ENCODE results near the gene DYNAP. TPM values are rescaled to one million over a fixed set of nuclear protein-coding genes. Genes with fewer than 3 reads are reported as not detected.

DYNAP gene
- not detected in 2 replicates for total RNA-seq

- H3K4me3 ChIP-seq (ENCODE audit: low read depth, low read length): no peak within 1 kb of the TSS
- TF ChIP-seq, protein P1, sequence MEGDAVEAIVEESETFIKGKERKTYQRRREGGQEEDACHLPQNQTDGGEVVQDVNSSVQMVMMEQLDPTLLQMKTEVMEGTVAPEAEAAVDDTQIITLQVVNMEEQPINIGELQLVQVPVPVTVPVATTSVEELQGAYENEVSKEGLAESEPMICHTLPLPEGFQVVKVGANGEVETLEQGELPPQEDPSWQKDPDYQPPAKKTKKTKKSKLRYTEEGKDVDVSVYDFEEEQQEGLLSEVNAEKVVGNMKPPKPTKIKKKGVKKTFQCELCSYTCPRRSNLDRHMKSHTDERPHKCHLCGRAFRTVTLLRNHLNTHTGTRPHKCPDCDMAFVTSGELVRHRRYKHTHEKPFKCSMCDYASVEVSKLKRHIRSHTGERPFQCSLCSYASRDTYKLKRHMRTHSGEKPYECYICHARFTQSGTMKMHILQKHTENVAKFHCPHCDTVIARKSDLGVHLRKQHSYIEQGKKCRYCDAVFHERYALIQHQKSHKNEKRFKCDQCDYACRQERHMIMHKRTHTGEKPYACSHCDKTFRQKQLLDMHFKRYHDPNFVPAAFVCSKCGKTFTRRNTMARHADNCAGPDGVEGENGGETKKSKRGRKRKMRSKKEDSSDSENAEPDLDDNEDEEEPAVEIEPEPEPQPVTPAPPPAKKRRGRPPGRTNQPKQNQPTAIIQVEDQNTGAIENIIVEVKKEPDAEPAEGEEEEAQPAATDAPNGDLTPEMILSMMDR (conservative IDR thresholded peaks at IDR 0.05; ENCODE audit: low read depth, low read length): no peak
- no peak for DNase-seq (ENCODE audit: low read depth)
Measured at GRCh38 chr18:54590945-54591344, at the start of gene DYNAP. TSS of gene DYNAP (plus strand) at chr18:54591245. CDS start at chr18:54591283, 38 bp downstream.

DNA sequence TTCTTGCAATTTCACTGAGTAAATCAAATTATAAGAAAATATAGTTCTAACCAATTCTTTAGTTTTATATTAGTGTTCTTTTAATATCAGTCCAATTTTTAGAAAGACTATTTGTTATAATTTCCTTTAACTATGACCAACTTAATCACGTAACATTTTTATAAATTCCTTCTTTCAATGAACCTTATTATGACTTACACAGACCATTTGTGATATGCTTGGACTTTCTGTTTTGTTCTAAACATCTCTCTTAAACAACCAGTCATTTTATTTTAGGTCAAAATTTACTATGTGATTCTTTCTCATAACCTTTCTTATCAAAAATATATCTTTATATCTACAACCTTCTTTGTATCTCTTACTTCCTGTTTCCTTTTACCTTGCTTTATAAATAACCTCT is 39.5 kb upstream of the DYNAP start:
- TF ChIP-seq, protein P1 (conservative IDR thresholded peaks at IDR 0.05; ENCODE audit: low read depth, low read length): no peak
- no peak for DNase-seq (ENCODE audit: low read depth)
- no peak overlapping the region for H3K4me3 ChIP-seq (ENCODE audit: low read depth, low read length)

DNA sequence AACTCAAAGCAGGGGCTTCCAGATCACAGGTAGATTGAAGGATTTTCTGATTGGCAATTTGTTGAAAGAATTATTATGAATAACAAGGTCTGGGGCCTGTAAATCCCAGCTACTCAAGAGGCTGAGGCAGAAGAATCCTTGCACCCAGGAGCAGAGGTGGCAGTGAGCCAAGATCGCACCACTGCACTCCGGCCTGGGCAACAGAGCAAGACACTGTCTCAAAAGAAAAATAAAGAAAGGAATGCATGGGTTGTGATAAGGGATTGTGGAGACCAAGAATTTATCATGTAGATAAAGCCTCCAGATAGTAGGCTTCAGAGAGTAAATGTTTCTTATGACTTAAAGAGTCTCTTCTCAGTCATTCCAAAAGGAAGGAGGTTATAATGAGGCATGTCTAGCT is 35.8 kb upstream of the DYNAP start:
- TF ChIP-seq, protein P1 (conservative IDR thresholded peaks at IDR 0.05; ENCODE audit: low read depth, low read length): no peak
- DNase-seq (ENCODE audit: low read depth): no peak
- H3K4me3 ChIP-seq (ENCODE audit: low read depth, low read length): no peak overlapping the region

- DNase-seq (ENCODE audit: low read depth): no peak
- H3K4me3 ChIP-seq (ENCODE audit: low read depth, low read length): no peak overlapping the region
- TF ChIP-seq, protein P1 (conservative IDR thresholded peaks at IDR 0.05; ENCODE audit: low read depth, low read length): no peak
Measured at GRCh38 chr18:54555996-54556395, 35.0 kb upstream of the DYNAP start.

- no peak overlapping the region for H3K4me3 ChIP-seq (ENCODE audit: low read depth, low read length)
- TF ChIP-seq, protein P1 (conservative IDR thresholded peaks at IDR 0.05; ENCODE audit: low read depth, low read length): no peak
- no peak for DNase-seq (ENCODE audit: low read depth)
Measured at GRCh38 chr18:54557958-54558357, 33.1 kb upstream of the DYNAP start.

GRCh38 chr18:54558609-54559585 is 32.1 kb upstream of the DYNAP start:
- no peak overlapping the region for H3K4me3 ChIP-seq (ENCODE audit: low read depth, low read length)
- no peak for DNase-seq (ENCODE audit: low read depth)
- TF ChIP-seq, protein P1 (conservative IDR thresholded peaks at IDR 0.05; ENCODE audit: low read depth, low read length): peak; percentile 81
